Naive B cell (primary cell): Measurements from ENCODE around the gene ZNF148. TPM values are rescaled to one million over a fixed set of nuclear protein-coding genes. Genes with fewer than 3 reads are reported as not detected.

ENCODE experiments used
- ATAC-seq, 2 donors: fragments of 150-1000 bp; cut with Tn5 transposase; 2 replicates each; pipeline ENCODE4 v1.10.0; 2021; ENCODE audit warnings: low read depth in 2 of 2, mild to moderate bottlenecking in 2 of 2, moderate library complexity in 2 of 2
- DNase-seq: peaks from one replicate; pipeline ENCODE4 v3.0.0; 2022
- H3K27ac Mint-ChIP-seq, 6 donors: one replicate each; pipeline ENCODE4 v1.8.0; 2020 to 2022; ENCODE audit warnings: mild to moderate bottlenecking in 6 of 6, mixed read lengths in 6 of 6, moderate library complexity in 5 of 6, inconsistent platforms in 2 of 6
- H3K27me3 Mint-ChIP-seq, 3 donors: one replicate each; pipeline ENCODE4 v1.8.0; 2021 to 2022; ENCODE audit warnings: mixed read lengths in 3 of 3, mild to moderate bottlenecking in 1 of 3
- H3K36me3 Mint-ChIP-seq, 2 donors: one replicate each; pipeline ENCODE4 v1.8.0; 2020 to 2022; ENCODE audit warnings: mixed read lengths in 2 of 2, inconsistent platforms in 1 of 2, mild to moderate bottlenecking in 1 of 2
- H3K4me1 Mint-ChIP-seq, 3 donors: one replicate each; pipeline ENCODE4 v1.8.0; 2020 to 2022; ENCODE audit warnings: mixed read lengths in 3 of 3, inconsistent platforms in 1 of 3, mild to moderate bottlenecking in 1 of 3, moderate library complexity in 1 of 3
- H3K4me3 Mint-ChIP-seq, 8 donors: one replicate each; pipeline ENCODE4 v1.8.0; 2020 to 2022; ENCODE audit warnings: mild to moderate bottlenecking in 8 of 8, mixed read lengths in 8 of 8, moderate library complexity in 8 of 8, inconsistent platforms in 2 of 8
- H3K9me3 Mint-ChIP-seq, 7 donors: one replicate each; pipeline ENCODE4 v1.8.0; 2020 to 2022; ENCODE audit warnings: mixed read lengths in 7 of 7, mild to moderate bottlenecking in 5 of 7, inconsistent platforms in 2 of 7, moderate library complexity in 1 of 7
- polyA plus RNA-seq, 6 donors: library from polyadenylated mRNA; unstranded; fragments of 300-500 nt; fragmentation: Illumina TruSeq; gene quantifications; one replicate each; pipeline ENCODE4 v1.2.3, GENCODE V29; 2021; ENCODE audit warnings: low read depth in 6 of 6

ZNF148 gene
- polyA plus RNA-seq, 6 donors from 2014 or later = 81.2 to 102 (median 96.2) TPM

DNA sequence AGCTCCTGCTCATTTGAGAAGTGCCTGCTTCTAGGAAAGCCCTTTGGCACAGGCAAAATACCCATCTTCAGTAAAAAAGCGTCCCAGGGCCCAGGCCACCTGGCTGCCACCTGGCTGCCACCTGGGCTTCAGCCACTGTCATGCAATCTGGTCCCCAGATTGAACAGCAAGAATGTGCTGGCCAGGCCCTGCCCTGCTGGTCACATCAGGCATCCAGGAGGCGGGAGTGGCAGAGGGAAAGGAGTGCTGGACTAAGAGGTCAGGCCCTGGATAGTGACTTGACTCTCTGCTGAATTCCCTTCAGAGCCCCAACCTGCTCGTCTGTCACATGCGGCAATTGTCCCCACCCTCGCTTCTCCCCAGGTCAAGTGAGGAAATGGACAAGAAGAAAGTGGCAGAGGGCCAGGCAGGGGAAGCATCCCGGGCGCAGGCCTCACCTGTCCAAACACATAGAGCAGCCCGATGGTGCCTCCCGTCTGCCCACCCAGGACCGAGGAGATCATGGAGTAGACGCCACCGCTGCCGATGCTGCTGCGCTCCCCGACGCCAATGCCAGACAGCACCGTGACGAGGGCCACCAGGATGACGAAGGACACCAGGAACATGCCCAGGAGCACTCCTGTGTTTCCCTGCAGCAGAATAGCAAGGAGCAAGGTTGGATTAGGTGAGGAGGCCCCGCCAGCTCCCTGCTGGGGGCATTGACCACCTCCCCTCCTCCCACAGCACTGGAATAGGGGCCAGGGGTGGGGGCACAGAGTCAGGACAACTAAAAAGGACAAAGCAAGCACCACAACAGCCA, 188.1 kb downstream of the ZNF148 start:
- H3K27me3 Mint-ChIP-seq = no peaks in the 10 kb centered on the region
- peaks cover 0 to 3% (median 0%) of the 10 kb centered on the region in 7 donors for H3K9me3 Mint-ChIP-seq
- H3K4me1 Mint-ChIP-seq = no peaks in the 10 kb centered on the region
- ATAC-seq (no peak), DNase-seq (no peak)
- H3K36me3 Mint-ChIP-seq = no peaks in the 10 kb centered on the region
- peak overlapping the region in 1 of 6 donors; percentile 8 for H3K27ac Mint-ChIP-seq
- H3K4me3 Mint-ChIP-seq = no peak overlapping the region

- Mint-ChIP-seq H3K27me3 (no peaks in the 10 kb centered on the region), H3K36me3 (no peaks in the 10 kb centered on the region), H3K27ac (peak overlapping the region in 1 of 6 donors; percentile 67), H3K4me3 (no peak overlapping the region), H3K9me3 (peaks cover 0 to 3% (median 0%) of the 10 kb centered on the region in 7 donors), H3K4me1 (no peaks in the 10 kb centered on the region)
- ATAC-seq (no peak), DNase-seq (no peak)
Observed at GRCh38 chr3:125186261-125186787, 188.8 kb downstream of the ZNF148 start.

- H3K36me3 Mint-ChIP-seq = no peaks in the 10 kb centered on the region
- no peak overlapping the region for H3K27ac Mint-ChIP-seq
- H3K9me3 Mint-ChIP-seq = peaks cover 0 to 3% (median 0%) of the 10 kb centered on the region in 7 donors
- DNase-seq = no peak
- ATAC-seq = no peak
- no peaks in the 10 kb centered on the region for H3K27me3 Mint-ChIP-seq
- H3K4me3 Mint-ChIP-seq = no peak overlapping the region
- no peaks in the 10 kb centered on the region for H3K4me1 Mint-ChIP-seq
Observed at GRCh38 chr3:125185805-125186204, 189.3 kb downstream of the ZNF148 start.

DNA sequence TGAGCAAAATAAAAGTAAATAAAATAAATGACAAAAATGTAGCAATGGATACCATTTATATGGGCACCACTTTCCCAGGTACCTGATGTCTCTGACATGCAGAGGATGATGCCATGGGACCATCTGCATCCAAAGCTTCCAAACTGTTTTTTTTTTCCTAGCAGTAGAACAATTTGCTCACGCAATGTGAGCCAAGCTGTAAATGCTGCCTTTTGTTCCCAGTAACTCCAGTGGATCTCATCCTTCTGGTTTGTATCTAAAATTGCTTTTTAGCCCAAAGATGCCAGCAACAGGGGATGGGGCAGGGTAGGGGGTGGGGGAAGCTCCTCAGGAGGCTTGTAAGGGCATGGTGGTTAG, 195.3 kb downstream of the ZNF148 start:
- no peaks in the 10 kb centered on the region for H3K4me1 Mint-ChIP-seq
- no peak overlapping the region for H3K27ac Mint-ChIP-seq

DNA sequence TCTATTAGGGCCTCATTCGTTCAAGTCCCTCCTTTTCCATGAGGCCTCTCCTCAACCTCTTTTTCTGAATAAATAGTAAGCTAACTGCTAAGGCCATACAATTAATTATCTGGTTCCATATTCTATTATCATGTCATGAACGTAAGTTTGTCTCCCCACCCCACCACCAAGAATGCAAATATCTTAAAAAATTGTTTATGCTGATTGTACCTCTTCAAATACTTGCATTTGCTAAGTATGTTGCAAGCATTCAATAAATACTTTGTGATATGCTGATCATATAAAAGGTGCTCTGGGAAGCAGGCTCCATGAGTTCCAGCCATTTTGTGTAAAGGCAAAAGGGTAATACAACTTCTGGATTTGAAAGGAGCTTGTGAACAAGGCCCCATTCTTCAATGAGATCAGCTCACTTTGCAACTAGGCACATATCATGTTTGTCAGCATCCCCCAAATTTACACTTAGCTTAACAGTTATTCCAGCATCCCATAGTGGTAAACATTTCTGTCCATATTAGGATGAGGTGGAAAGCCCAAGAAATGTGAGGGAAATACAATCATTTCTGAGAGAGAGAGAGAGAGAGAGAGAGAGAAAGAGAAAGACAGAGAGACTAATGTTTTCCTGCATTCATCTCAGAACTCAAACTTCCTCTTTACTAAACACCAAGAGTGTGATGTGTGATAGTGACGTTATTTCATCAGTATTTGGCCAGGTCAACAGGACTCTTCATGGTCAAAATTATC, 195.8 kb downstream of the ZNF148 start:
- Mint-ChIP-seq H3K4me3 (no peak overlapping the region), H3K27me3 (no peaks in the 10 kb centered on the region), H3K27ac (no peak overlapping the region), H3K36me3 (no peaks in the 10 kb centered on the region), H3K4me1 (no peaks in the 10 kb centered on the region), H3K9me3 (peaks cover 0 to 5% (median 0%) of the 10 kb centered on the region in 7 donors)
- no peak for DNase-seq
- no peak for ATAC-seq

More for the DNA sequence above, 195.3 kb downstream of the ZNF148 start:
- Mint-ChIP-seq H3K27me3 (no peaks in the 10 kb centered on the region), H3K9me3 (no peaks in the 10 kb centered on the region), H3K4me3 (no peak overlapping the region), H3K36me3 (no peaks in the 10 kb centered on the region)
- DNase-seq = no peak
- no peak for ATAC-seq

GRCh38 chr3:125177746-125178145, 197.4 kb downstream of the ZNF148 start:
- H3K9me3 Mint-ChIP-seq = peaks cover 3 to 18% (median 10%) of the 10 kb centered on the region in 7 donors
- DNase-seq (no peak), ATAC-seq (no peak)
- H3K4me3 Mint-ChIP-seq = no peak overlapping the region
- H3K4me1 Mint-ChIP-seq = no peaks in the 10 kb centered on the region
- peak overlapping the region in 1 of 6 donors; percentile 47 for H3K27ac Mint-ChIP-seq
- no peaks in the 10 kb centered on the region for H3K27me3 Mint-ChIP-seq
- peaks cover 7 to 10% of the 10 kb centered on the region in 2 donors for H3K36me3 Mint-ChIP-seq

Other genes with a start within 250 kb of the ZNF148 start
- gene SLC12A8, start 162.6 kb downstream of the ZNF148 start, polyA plus RNA-seq = under 1 TPM in 2 of 6 donors, not detected in 4; 0.13 to 0.73 TPM
- 10 to 100 TPM; 21.5 to 54.6 (median 26.6) TPM for gene SNX4, start 144.9 kb upstream of the ZNF148 start, polyA plus RNA-seq
- 10 to 100 TPM; 14.3 to 22.6 (median 17.0) TPM for gene OSBPL11, start 220.2 kb upstream of the ZNF148 start, polyA plus RNA-seq